Panc1 (cell line): ENCODE data around the gene TIAM2. TPM values are rescaled to one million over a fixed set of nuclear protein-coding genes. Genes with fewer than 3 reads are reported as not detected.
"Not testable (repeated sequence)": the region's sequence is repeated elsewhere in the genome, so short reads cannot be mapped to it uniquely, and the experiment has no call there.

Experiments
- ATAC-seq: fragments of 200-7000 bp; cut with Tn5 transposase; 2 replicates; pipeline ENCODE4 v1.9.1; 2020; ENCODE audit warnings: mild to moderate bottlenecking, moderate library complexity
- BruUV-seq: library from RNA; stranded (reverse); fragments of 400-500 nt; replicated peaks from 2 replicates; lab custom pipeline; 2021; lab: Mats Ljungman, UMichigan
- CTCF ChIA-PET: fragments of 300-600 bp; sonication (Branson Sonifier 250); formaldehyde crosslinking; loops from one replicate; lab custom pipeline; 2022; ENCODE audit warnings: antibody characterized with exemption; lab: Charles Lee
- POLR2A ChIA-PET: fragments of 300-600 bp; sonication (Branson Sonifier 250); formaldehyde crosslinking; loops from one replicate; lab custom pipeline; 2022; ENCODE audit warnings: antibody characterized with exemption; lab: Charles Lee
- DNase-seq: peaks from one replicate; pipeline ENCODE4 v3.0.0-alpha.2; 2010; ENCODE audit warnings: low read depth, low spot score
- H3K27ac ChIP-seq: 2 replicates; pipeline ENCODE4 v1.5.1; 2011; ENCODE audit warnings: mild to moderate bottlenecking, low read length, inconsistent platforms
- H3K27me3 ChIP-seq: fragments of 200-500 bp; sonication (Bioruptor generic); 2 replicates; pipeline ENCODE4 v1.6.0; 2014; ENCODE audit warnings: low read length, inconsistent platforms; ENCODE audit not compliant: control insufficient read depth, insufficient read depth
- H3K36me3 ChIP-seq: fragments of 200-500 bp; sonication (Bioruptor generic); 2 replicates; pipeline ENCODE4 v1.5.1; 2014; ENCODE audit warnings: inconsistent platforms, mild to moderate bottlenecking, low read length, moderate library complexity; ENCODE audit not compliant: control insufficient read depth, insufficient read depth
- H3K4me1 ChIP-seq: 2 replicates; pipeline ENCODE4 v1.5.1; 2011; ENCODE audit warnings: inconsistent platforms, mild to moderate bottlenecking, low read length, moderate library complexity; ENCODE audit not compliant: control insufficient read depth, insufficient read depth
- H3K4me3 ChIP-seq, 2 experiments: 2 replicates each; pipeline ENCODE4 v1.5.1; 2011 to 2012; ENCODE audit warnings: low read depth in 2 of 2, low read length in 2 of 2, mild to moderate bottlenecking in 2 of 2, inconsistent platforms in 1 of 2, moderate library complexity in 1 of 2
- H3K9me3 ChIP-seq: fragments of 200-500 bp; sonication (Bioruptor generic); 2 replicates; pipeline ENCODE4 v1.5.1; 2014; ENCODE audit warnings: low read depth, mild to moderate bottlenecking, inconsistent platforms, low read length, moderate library complexity; ENCODE audit not compliant: control insufficient read depth, insufficient read depth
- POLR2AphosphoS5 ChIP-seq: IDR thresholded peaks from 2 replicates; pipeline ENCODE4 v1.6.1; 2012; ENCODE audit warnings: mild to moderate bottlenecking, low read depth, low read length, moderate library complexity
- SIN3A ChIP-seq: IDR thresholded peaks from 2 replicates; pipeline ENCODE4 v1.6.1; 2012; ENCODE audit warnings: low read depth, mild to moderate bottlenecking, low read length, moderate library complexity, borderline replicate concordance; ENCODE audit not compliant: insufficient read depth
- TCF7L2 ChIP-seq: IDR thresholded peaks from 2 replicates; pipeline ENCODE4 v1.6.1; 2011; ENCODE audit warnings: mild to moderate bottlenecking, low read depth, low read length, inconsistent platforms
- in situ Hi-C: cut with HindIII; loops from 2 replicates; pipeline ENCODE4 v1.10.0; 2016; ENCODE audit warnings: low sequenced_read_pairs, low pct_unique_long_range_greater_than_20kb
- intact Hi-C: fragments of 100-400 bp; cut with micrococcal nuclease; formaldehyde crosslinking; loops from one replicate; pipeline ENCODE4 v1.10.0; 2022; ENCODE audit not compliant: unreplicated experiment
- total RNA-seq: library from RNA; stranded (reverse); gene quantifications from one replicate; pipeline ENCODE4 v1.2.1, GENCODE V29; 2021; ENCODE audit not compliant: unreplicated experiment
- TF ChIP-seq, protein P1 (sequence below): fragments of 450-650 bp; IDR thresholded peaks from 2 replicates; pipeline ENCODE4 v1.5.1; 2017; ENCODE audit warnings: mild to moderate bottlenecking
- TF ChIP-seq, protein P2 (sequence below), 2 experiments: IDR thresholded peaks; 2 replicates each; pipeline ENCODE4 v1.6.1; 2011 to 2012; ENCODE audit warnings: low read depth in 2 of 2, control low read depth in 1 of 2, low read length in 1 of 2, mild to moderate bottlenecking in 1 of 2, moderate library complexity in 1 of 2; ENCODE audit not compliant: insufficient read depth in 1 of 2

TIAM2 gene
- total RNA-seq, 1 experiment from 2014 or later = 14.9 TPM

DNA sequence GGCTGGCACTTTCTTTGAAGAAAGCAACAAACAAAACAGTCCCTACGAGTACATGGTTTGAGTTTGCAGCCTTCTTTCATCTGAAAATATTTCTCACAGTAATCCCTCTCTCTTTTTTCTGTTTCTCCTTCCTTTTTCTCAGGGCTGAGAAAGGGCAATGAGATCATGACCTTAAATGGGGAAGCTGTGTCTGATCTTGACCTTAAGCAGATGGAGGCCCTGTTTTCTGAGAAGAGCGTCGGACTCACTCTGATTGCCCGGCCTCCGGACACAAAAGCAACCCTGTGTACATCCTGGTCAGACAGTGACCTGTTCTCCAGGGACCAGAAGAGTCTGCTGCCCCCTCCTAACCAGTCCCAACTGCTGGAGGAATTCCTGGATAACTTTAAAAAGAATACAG, 188.0 kb downstream of the TIAM2 start:
- no peaks in the 10 kb centered on the region for H3K27me3 ChIP-seq
- no peak overlapping the region for H3K4me3 ChIP-seq
- TF ChIP-seq POLR2AphosphoS5 (no peak), SIN3A (no peak), TCF7L2 (no peak)
- TF ChIP-seq, protein P1, sequence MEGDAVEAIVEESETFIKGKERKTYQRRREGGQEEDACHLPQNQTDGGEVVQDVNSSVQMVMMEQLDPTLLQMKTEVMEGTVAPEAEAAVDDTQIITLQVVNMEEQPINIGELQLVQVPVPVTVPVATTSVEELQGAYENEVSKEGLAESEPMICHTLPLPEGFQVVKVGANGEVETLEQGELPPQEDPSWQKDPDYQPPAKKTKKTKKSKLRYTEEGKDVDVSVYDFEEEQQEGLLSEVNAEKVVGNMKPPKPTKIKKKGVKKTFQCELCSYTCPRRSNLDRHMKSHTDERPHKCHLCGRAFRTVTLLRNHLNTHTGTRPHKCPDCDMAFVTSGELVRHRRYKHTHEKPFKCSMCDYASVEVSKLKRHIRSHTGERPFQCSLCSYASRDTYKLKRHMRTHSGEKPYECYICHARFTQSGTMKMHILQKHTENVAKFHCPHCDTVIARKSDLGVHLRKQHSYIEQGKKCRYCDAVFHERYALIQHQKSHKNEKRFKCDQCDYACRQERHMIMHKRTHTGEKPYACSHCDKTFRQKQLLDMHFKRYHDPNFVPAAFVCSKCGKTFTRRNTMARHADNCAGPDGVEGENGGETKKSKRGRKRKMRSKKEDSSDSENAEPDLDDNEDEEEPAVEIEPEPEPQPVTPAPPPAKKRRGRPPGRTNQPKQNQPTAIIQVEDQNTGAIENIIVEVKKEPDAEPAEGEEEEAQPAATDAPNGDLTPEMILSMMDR = no peak
- TF ChIP-seq, protein P2, sequence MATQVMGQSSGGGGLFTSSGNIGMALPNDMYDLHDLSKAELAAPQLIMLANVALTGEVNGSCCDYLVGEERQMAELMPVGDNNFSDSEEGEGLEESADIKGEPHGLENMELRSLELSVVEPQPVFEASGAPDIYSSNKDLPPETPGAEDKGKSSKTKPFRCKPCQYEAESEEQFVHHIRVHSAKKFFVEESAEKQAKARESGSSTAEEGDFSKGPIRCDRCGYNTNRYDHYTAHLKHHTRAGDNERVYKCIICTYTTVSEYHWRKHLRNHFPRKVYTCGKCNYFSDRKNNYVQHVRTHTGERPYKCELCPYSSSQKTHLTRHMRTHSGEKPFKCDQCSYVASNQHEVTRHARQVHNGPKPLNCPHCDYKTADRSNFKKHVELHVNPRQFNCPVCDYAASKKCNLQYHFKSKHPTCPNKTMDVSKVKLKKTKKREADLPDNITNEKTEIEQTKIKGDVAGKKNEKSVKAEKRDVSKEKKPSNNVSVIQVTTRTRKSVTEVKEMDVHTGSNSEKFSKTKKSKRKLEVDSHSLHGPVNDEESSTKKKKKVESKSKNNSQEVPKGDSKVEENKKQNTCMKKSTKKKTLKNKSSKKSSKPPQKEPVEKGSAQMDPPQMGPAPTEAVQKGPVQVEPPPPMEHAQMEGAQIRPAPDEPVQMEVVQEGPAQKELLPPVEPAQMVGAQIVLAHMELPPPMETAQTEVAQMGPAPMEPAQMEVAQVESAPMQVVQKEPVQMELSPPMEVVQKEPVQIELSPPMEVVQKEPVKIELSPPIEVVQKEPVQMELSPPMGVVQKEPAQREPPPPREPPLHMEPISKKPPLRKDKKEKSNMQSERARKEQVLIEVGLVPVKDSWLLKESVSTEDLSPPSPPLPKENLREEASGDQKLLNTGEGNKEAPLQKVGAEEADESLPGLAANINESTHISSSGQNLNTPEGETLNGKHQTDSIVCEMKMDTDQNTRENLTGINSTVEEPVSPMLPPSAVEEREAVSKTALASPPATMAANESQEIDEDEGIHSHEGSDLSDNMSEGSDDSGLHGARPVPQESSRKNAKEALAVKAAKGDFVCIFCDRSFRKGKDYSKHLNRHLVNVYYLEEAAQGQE (IDR thresholded peaks at IDR 0.05; ENCODE audit: insufficient read depth in 1 of 2, low read depth in 2 of 2, low read length in 1 of 2) = no peak
- CTCF ChIA-PET = interaction anchor here (0.6 kb wide), 1 partner anchor 49 kb away, joined by 10 read pairs; no protein-coding TSS in a partner anchor
- ATAC-seq = no peak
- POLR2A ChIA-PET = interaction anchor here (0.6 kb wide), 1 partner anchor 19 kb away, joined by 4 read pairs; no protein-coding TSS in a partner anchor
- H3K4me1 ChIP-seq = peaks cover 28% of the 10 kb centered on the region
- peak overlapping the region; percentile 92 for H3K27ac ChIP-seq
- no peaks in the 10 kb centered on the region for H3K36me3 ChIP-seq
- no peaks in the 10 kb centered on the region for H3K9me3 ChIP-seq
- BruUV-seq = no TSS peak
- in situ Hi-C loops = no loop called here
- intact Hi-C loops = loop anchor here (10.0 kb wide), 1 partner anchor 132 kb away; the partner anchor contains the start of gene TFB1M
- no peak for DNase-seq

DNA sequence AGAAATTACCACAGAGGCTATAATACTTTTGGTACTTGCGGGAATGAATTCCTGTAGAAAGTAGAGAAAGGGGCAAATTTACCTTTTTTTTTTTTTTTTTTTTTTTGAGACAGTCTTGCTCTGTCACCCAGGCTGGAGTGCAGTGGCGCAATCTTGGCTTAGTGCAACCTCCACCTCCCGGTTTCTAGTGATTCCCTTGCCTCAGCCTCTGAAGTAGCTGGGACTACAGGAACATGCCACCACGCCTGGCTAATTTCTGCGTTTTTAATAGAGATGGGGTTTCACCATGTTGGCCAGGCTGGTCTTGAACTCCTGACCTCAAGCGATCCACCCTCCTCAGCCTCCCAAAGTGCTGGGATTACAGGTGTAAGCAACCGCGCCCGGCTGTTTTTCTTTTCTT, 189.9 kb downstream of the TIAM2 start:
- H3K4me3 ChIP-seq, in situ Hi-C loops, POLR2A ChIA-PET, H3K27me3 ChIP-seq, DNase-seq, H3K36me3 ChIP-seq, ATAC-seq, H3K9me3 ChIP-seq, BruUV-seq: not testable (repeated sequence)
- CTCF ChIA-PET = interaction anchor here (1.0 kb wide), 1 partner anchor 8 kb away, joined by 4 read pairs; no protein-coding TSS in a partner anchor
- Histone ChIP-seq H3K27ac (peak overlapping the region; percentile 92), H3K4me1 (peaks cover 48% of the 10 kb centered on the region)
- intact Hi-C loops = loop anchor here (10.0 kb wide), 1 partner anchor 130 kb away; the partner anchor contains the start of gene TFB1M

DNA sequence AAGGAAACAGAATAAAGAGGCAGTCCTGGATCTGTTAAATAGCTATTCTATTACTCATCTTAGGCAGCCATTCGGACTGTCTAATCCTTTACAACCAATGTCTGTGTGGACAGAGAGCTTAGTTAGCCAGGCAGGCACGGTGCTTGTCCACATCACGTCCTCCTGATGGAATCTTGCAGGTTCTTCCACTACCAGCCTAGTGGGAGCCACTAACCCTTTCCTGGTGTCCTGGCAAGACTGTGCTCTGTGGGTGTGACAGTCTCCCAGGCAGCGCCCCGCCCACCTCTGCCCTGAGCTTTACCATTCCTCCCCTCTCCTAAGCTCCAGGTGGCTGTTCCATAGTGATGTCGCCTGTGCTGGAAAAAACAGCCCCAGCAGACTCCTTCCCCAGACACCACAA, 190.4 kb downstream of the TIAM2 start:
- DNase-seq (no peak), ATAC-seq (peak; percentile 84)
- TF ChIP-seq, protein P1 = no peak
- TF ChIP-seq SIN3A = no peak
- no peak; the same call in 1 of the 2 replicates for TF ChIP-seq POLR2AphosphoS5
- no peak for TF ChIP-seq TCF7L2
- TF ChIP-seq, protein P2 (IDR thresholded peaks at IDR 0.05; ENCODE audit: insufficient read depth in 1 of 2, low read depth in 2 of 2, low read length in 1 of 2) = no peak
- no peaks in the 10 kb centered on the region for H3K36me3 ChIP-seq
- ChIA-PET CTCF (interaction anchor here (1.0 kb wide), 1 partner anchor 8 kb away, joined by 4 read pairs; no protein-coding TSS in a partner anchor), POLR2A (no interaction called here)
- peak overlapping the region in 1 of 2 experiments; percentile 14; a peak in 1 of 4 replicates for H3K4me3 ChIP-seq
- BruUV-seq = no TSS peak
- intact Hi-C loops = loop anchor here (10.0 kb wide), 1 partner anchor 129 kb away; the partner anchor contains the start of gene TFB1M
- no peaks in the 10 kb centered on the region for H3K27me3 ChIP-seq
- H3K9me3 ChIP-seq = no peaks in the 10 kb centered on the region
- in situ Hi-C loops = no loop called here
- peaks cover 53% of the 10 kb centered on the region for H3K4me1 ChIP-seq
- peak overlapping the region; percentile 92 for H3K27ac ChIP-seq
